Hepatocyte (in vitro differentiated cells): ENCODE results near the gene TBRG1. TPM values are rescaled to one million over a fixed set of nuclear protein-coding genes. Genes with fewer than 3 reads are reported as not detected.

Experiments
- DNase-seq: peaks from one replicate; pipeline ENCODE4 v3.0.0-alpha.2; 2016; ENCODE audit warnings: low spot score
- H2AFZ ChIP-seq: fragments of 200-600 bp; sonication (generic); 2 replicates; pipeline ENCODE4 v1.6.0; 2016; ENCODE audit warnings: antibody characterized with exemption, mild to moderate bottlenecking
- H3K27ac ChIP-seq: fragments of 200-600 bp; sonication (generic); 2 replicates; pipeline ENCODE4 v1.5.1; 2016; ENCODE audit warnings: mild to moderate bottlenecking
- H3K27me3 ChIP-seq: fragments of 200-600 bp; sonication (generic); 2 replicates; pipeline ENCODE4 v1.6.1; 2016
- H3K36me3 ChIP-seq: fragments of 200-600 bp; sonication (generic); replicated peaks from 2 replicates; pipeline ENCODE4 v1.5.1; 2016; ENCODE audit warnings: low read depth; ENCODE audit not compliant: insufficient read depth
- H3K4me1 ChIP-seq: fragments of 200-600 bp; sonication (generic); 2 replicates; pipeline ENCODE4 v1.5.1; 2016; ENCODE audit warnings: mild to moderate bottlenecking, moderate library complexity; ENCODE audit not compliant: insufficient read depth
- H3K4me2 ChIP-seq: fragments of 200-600 bp; sonication (generic); 2 replicates; pipeline ENCODE4 v1.6.0; 2016
- H3K4me3 ChIP-seq: fragments of 200-600 bp; sonication (generic); 2 replicates; pipeline ENCODE4 v1.5.1; 2016; ENCODE audit warnings: mild to moderate bottlenecking
- H3K79me2 ChIP-seq: fragments of 200-600 bp; sonication (generic); 2 replicates; pipeline ENCODE4 v1.6.0; 2017; ENCODE audit warnings: mild to moderate bottlenecking
- H3K9me2 ChIP-seq: fragments of 200-600 bp; sonication (generic); replicated peaks from 2 replicates; pipeline ENCODE4 v1.6.0; 2017; ENCODE audit warnings: mild to moderate bottlenecking; ENCODE audit not compliant: insufficient read depth
- H3K9me3 ChIP-seq: fragments of 200-600 bp; sonication (generic); 2 replicates; pipeline ENCODE4 v1.5.1; 2016; ENCODE audit warnings: low read depth, mild to moderate bottlenecking
- H4K20me1 ChIP-seq: fragments of 200-600 bp; sonication (generic); 2 replicates; pipeline ENCODE4 v1.6.0; 2016; ENCODE audit warnings: mild to moderate bottlenecking; ENCODE audit not compliant: insufficient read depth, poor library complexity, severe bottlenecking
- CTCF ChIP-seq: fragments of 200-600 bp; sonication (generic); IDR thresholded peaks from 2 replicates; pipeline ENCODE4 v1.5.1; 2016; ENCODE audit warnings: antibody characterized with exemption, mild to moderate bottlenecking; ENCODE audit not compliant: poor library complexity
- EZH2 ChIP-seq: fragments of 200-600 bp; sonication (generic); IDR thresholded peaks from 2 replicates; pipeline ENCODE4 v1.6.1; 2016; ENCODE audit warnings: antibody characterized with exemption, mild to moderate bottlenecking, borderline replicate concordance
- EZH2phosphoT487 ChIP-seq: fragments of 200-600 bp; sonication (generic); IDR thresholded peaks from one replicate; pipeline ENCODE4 v1.6.1; 2018; ENCODE audit warnings: antibody characterized with exemption, mild to moderate bottlenecking, low read depth, moderate library complexity; ENCODE audit not compliant: unreplicated experiment, severe bottlenecking
- WGBS: methylation state at CpG from one replicate; pipeline ENCODE4 v1.1.6; 2016; ENCODE audit warnings: low lambda C conversion rate; ENCODE audit errors: missing lambda C conversion rate; 5-methylcytosine and 5-hydroxymethylcytosine counted together
- polyA plus RNA-seq: library from polyadenylated mRNA; unstranded; fragments of >200 nt; fragmentation: Nextera tagmentation; extraction: Ambion mirVana; gene quantifications from 2 replicates; pipeline ENCODE4 v1.2.1, GENCODE V29; 2016
- total RNA-seq: library from RNA; depleted of rRNA; stranded (reverse); fragments of >200 nt; gene quantifications from 2 replicates; pipeline ENCODE4 v1.2.3, GENCODE V29; 2014

TBRG1 gene
- total and polyA plus RNA-seq, 2 experiments from 2014 or later: 34.6 to 35.0 TPM

- Histone ChIP-seq H3K9me2 (no peaks in the 10 kb centered on the region), H3K4me3 (no peak overlapping the region), H3K4me1 (no peaks in the 10 kb centered on the region), H4K20me1 (no peaks in the 10 kb centered on the region), H3K9me3 (no peaks in the 10 kb centered on the region), H3K79me2 (no peaks in the 10 kb centered on the region), H3K4me2 (no peak overlapping the region), H3K36me3 (no peaks in the 10 kb centered on the region), H2AFZ (no peak overlapping the region), H3K27me3 (no peaks in the 10 kb centered on the region), H3K27ac (no peak overlapping the region)
- TF ChIP-seq EZH2: no peak
- no peak for TF ChIP-seq CTCF
- no peak for TF ChIP-seq EZH2phosphoT487
- no peak for DNase-seq
- WGBS: 71% methylated on average over 2 of the region's 2 CpGs
Observed at GRCh38 chr11:124610295-124610694, 12.4 kb upstream of the TBRG1 start.

- H3K36me3 ChIP-seq: no peaks in the 10 kb centered on the region
- no peaks in the 10 kb centered on the region for H3K9me3 ChIP-seq
- H3K9me2 ChIP-seq: no peaks in the 10 kb centered on the region
- no peak within 1 kb of the TSS for H2AFZ ChIP-seq
- H3K4me3 ChIP-seq: no peak within 1 kb of the TSS
- 90% methylated on average over 5 of the region's 5 CpGs for WGBS
- no peak for DNase-seq
- no peaks in the 10 kb centered on the region for H3K27me3 ChIP-seq
- H3K4me1 ChIP-seq: no peaks in the 10 kb centered on the region
- no peaks in the 10 kb centered on the region for H4K20me1 ChIP-seq
- no peak within 1 kb of the TSS for H3K4me2 ChIP-seq
- no peaks in the 10 kb centered on the region for H3K79me2 ChIP-seq
- H3K27ac ChIP-seq: no peak within 1 kb of the TSS
- TF ChIP-seq EZH2: no peak
- no peak for TF ChIP-seq CTCF
- TF ChIP-seq EZH2phosphoT487: no peak
Observed at GRCh38 chr11:124611064-124611463, 11.6 kb upstream of the TBRG1 start, which contains the start of gene PANX3. PANX3 (plus strand) TSS chr11:124611428; CDS start chr11:124611557, 129 bp downstream.

DNA sequence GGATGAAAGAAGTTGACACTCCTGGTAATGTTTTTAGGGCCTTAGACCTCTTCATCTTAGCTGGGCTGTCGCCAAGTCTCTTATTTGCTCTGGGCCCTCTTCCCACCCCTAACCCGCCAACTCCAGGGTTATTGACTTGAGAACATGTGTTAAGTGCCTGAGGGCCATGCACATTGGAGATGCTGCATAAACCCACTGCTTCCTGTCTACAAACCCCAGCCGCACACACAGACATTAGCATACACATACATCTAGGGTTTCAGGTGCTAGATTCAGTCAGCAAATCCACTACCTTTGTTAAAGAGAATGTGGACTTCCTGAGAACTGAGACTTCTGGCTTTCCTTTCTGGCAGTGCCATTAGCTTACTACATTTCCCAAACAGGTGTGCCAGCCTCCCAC lies 10.6 kb upstream of the TBRG1 start:
- Histone ChIP-seq H3K79me2 (no peaks in the 10 kb centered on the region), H3K4me2 (no peak overlapping the region), H3K27me3 (no peaks in the 10 kb centered on the region), H3K4me1 (no peaks in the 10 kb centered on the region), H3K36me3 (no peaks in the 10 kb centered on the region), H3K9me2 (no peaks in the 10 kb centered on the region), H3K4me3 (no peak overlapping the region), H4K20me1 (no peaks in the 10 kb centered on the region), H2AFZ (no peak overlapping the region), H3K9me3 (no peaks in the 10 kb centered on the region), H3K27ac (no peak overlapping the region)
- WGBS: 78% methylated on average over 3 of the region's 3 CpGs
- DNase-seq: no peak
- no peak for TF ChIP-seq EZH2
- TF ChIP-seq EZH2phosphoT487: no peak
- no peak for TF ChIP-seq CTCF
